SU-DHL-6 (cell line): Measurements from ENCODE around the gene GAS1.
A peak's percentile ranks its signal among the peaks of the same experiment; 100 is the strongest.

Source experiments
- H2AFZ ChIP-seq: fragments of 200-600 bp; sonication (generic); 2 replicates; pipeline ENCODE4 v1.6.1; 2014; ENCODE audit warnings: low read depth, mild to moderate bottlenecking, moderate library complexity, mixed read lengths, antibody characterized with exemption, low read length; ENCODE audit not compliant: severe bottlenecking
- H3F3A ChIP-seq: fragments of 200-600 bp; shearing (Covaris generic); 2 replicates; pipeline ENCODE4 v1.6.0; 2016; ENCODE audit warnings: antibody characterized with exemption, mild to moderate bottlenecking; ENCODE audit not compliant: insufficient read depth
- H3K27ac ChIP-seq: fragments of 200-600 bp; sonication (generic); 2 replicates; pipeline ENCODE4 v1.5.1; 2016; ENCODE audit warnings: low read depth, mild to moderate bottlenecking, low read length, moderate library complexity, mixed read lengths
- H3K27me3 ChIP-seq: fragments of 200-600 bp; sonication (generic), shearing (Covaris generic); 2 replicates; pipeline ENCODE4 v1.6.0; 2014; ENCODE audit warnings: mild to moderate bottlenecking, low read length
- H3K36me3 ChIP-seq: fragments of 200-600 bp; sonication (generic); 2 replicates; pipeline ENCODE4 v1.6.1; 2014; ENCODE audit warnings: mild to moderate bottlenecking, low read length, mixed read lengths
- H3K4me2 ChIP-seq: fragments of 300-600, 200-600 bp; shearing (Covaris generic), sonication (generic); 2 replicates; pipeline ENCODE4 v1.6.0; 2014; ENCODE audit warnings: low read length, low read depth, mild to moderate bottlenecking; ENCODE audit not compliant: poor library complexity, severe bottlenecking
- H3K4me3 ChIP-seq: fragments of 200-600 bp; sonication (generic); 2 replicates; pipeline ENCODE4 v1.5.1; 2014; ENCODE audit warnings: antibody characterized with exemption, low read length, mild to moderate bottlenecking, mixed read lengths; ENCODE audit not compliant: insufficient read depth, poor library complexity, severe bottlenecking
- H3K79me2 ChIP-seq: fragments of 200-600 bp; sonication (generic); 2 replicates; pipeline ENCODE4 v1.6.1; 2014; ENCODE audit warnings: mild to moderate bottlenecking, low read length, moderate library complexity; ENCODE audit not compliant: insufficient read depth
- H3K9ac ChIP-seq: fragments of 200-600 bp; sonication (generic); 2 replicates; pipeline ENCODE4 v1.7.0; 2014; ENCODE audit warnings: mild to moderate bottlenecking, low read length
- H3K9me2 ChIP-seq: fragments of 200-600 bp; sonication (generic); replicated peaks from 2 replicates; pipeline ENCODE4 v1.6.1; 2014; ENCODE audit warnings: low read length; ENCODE audit not compliant: insufficient read depth
- H3K9me3 ChIP-seq: fragments of 200-600 bp; sonication (generic); 2 replicates; pipeline ENCODE4 v1.6.1; 2014; ENCODE audit warnings: low read length, mixed read lengths; ENCODE audit not compliant: insufficient read depth
- H4K20me1 ChIP-seq: fragments of 200-600 bp; sonication (generic); 2 replicates; pipeline ENCODE4 v1.6.1; 2014; ENCODE audit warnings: low read depth, mild to moderate bottlenecking, antibody characterized with exemption, low read length, moderate library complexity, mixed read lengths
- CTCF ChIP-seq: fragments of 200-600 bp; sonication (generic); IDR thresholded peaks from one replicate; pipeline ENCODE4 v1.5.1; 2017; ENCODE audit warnings: antibody characterized with exemption, mild to moderate bottlenecking, low read length, moderate library complexity; ENCODE audit not compliant: insufficient read depth, poor library complexity, severe bottlenecking
- EZH2phosphoT487 ChIP-seq: fragments of 200-600 bp; sonication (generic), shearing (Covaris generic); conservative IDR thresholded peaks from 2 replicates; pipeline ENCODE4 v1.6.1; 2018; ENCODE audit warnings: mild to moderate bottlenecking, antibody characterized with exemption, low read length, moderate library complexity, mixed read lengths

GAS1 gene

DNA sequence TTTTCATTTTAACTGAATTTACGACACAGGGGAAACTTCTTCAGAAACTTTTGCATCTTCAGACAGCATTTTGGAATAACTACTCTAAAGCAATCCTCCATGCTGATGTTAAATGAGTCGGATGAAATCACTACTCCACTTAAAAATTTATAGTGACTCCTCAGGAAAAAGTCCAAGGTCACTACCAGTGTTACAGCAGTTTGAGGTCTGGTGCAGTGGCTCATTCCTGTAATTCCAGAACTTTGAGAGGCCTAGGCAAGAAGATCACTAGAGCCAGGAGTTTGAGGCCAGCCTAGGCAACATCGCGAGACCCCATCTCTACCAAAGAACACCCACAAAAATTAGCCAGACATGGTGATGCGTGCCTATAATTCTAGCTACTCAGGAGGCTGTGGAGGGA, 5.9 kb upstream of the GAS1 start:
- Histone ChIP-seq H3K9me3 (no peaks in the 10 kb centered on the region), H3K36me3 (no peaks in the 10 kb centered on the region), H4K20me1 (no peaks in the 10 kb centered on the region), H3K27me3 (no peaks in the 10 kb centered on the region), H3K9me2 (no peaks in the 10 kb centered on the region), H3K27ac (no peak overlapping the region), H3K9ac (no peak overlapping the region), H3F3A (0 out of 2 replicates have a peak, but pooled peaks cover under 1% of the 10 kb centered on the region), H3K4me3 (no peak overlapping the region), H3K79me2 (no peaks in the 10 kb centered on the region), H2AFZ (no peak overlapping the region), H3K4me2 (no peak overlapping the region)
- no peak for TF ChIP-seq EZH2phosphoT487
- TF ChIP-seq CTCF: no peak

DNA sequence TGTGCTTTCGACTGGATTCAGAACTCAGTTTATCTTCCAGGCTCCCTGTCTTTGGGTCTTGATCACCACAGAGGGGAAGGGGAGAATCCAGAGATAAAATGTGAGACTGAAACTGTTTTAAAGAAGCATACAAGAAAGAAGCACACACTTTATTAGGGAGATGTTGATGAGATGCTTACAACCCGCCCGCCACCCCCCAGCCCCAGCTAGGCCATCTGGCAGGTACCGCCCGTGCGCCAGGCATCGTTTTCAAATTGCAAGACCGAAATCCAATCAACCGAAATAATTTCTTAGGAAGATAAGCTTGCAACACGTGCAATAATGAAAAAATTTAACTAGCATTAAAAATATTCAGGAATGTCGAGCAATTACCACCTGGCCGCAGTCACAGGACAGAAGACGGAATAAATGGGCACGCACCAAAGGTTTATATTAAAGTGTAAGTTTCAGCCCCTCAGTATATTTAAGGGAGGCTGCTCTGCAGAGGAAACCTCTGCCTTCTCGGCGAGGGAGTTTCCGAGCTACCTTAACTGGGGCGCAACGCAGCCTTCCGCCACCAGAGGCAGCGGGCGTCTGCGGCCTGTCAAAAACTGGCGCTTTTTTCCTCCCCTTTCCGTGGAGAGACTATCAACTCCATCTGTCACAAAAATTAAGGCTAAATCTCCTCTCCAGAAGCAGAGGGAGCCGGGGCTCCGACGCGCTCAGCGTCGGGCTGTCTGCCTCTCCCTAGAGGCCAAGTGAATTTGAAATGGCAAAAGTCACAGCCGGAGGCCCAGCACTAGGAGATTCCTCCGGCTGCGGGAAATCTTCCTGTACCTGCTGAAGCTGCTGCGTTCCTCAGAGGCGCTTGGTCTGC, 996 bp upstream of the GAS1 start:
- Histone ChIP-seq H2AFZ (peak overlapping the region; percentile 92), H3K4me2 (peak overlapping the region; percentile 94), H4K20me1 (no peaks in the 10 kb centered on the region), H3K27me3 (no peaks in the 10 kb centered on the region), H3K36me3 (no peaks in the 10 kb centered on the region), H3K27ac (peak overlapping the region; percentile 37; the same call in 1 of the 2 replicates), H3K79me2 (no peaks in the 10 kb centered on the region), H3K9me2 (no peaks in the 10 kb centered on the region), H3F3A (0 out of 2 replicates have a peak, but pooled peaks cover 5% of the 10 kb centered on the region), H3K9me3 (no peaks in the 10 kb centered on the region), H3K4me3 (peak overlapping the region; percentile 39), H3K9ac (peak overlapping the region; percentile 38; the same call in 1 of the 2 replicates)
- TF ChIP-seq CTCF: peak; percentile 37
- TF ChIP-seq EZH2phosphoT487: no peak

- Histone ChIP-seq H2AFZ (peak overlapping the region; percentile 90), H3K27ac (no peak overlapping the region), H3K9ac (peak overlapping the region; percentile 60), H3K79me2 (no peaks in the 10 kb centered on the region), H3K9me3 (no peaks in the 10 kb centered on the region), H3K27me3 (no peaks in the 10 kb centered on the region), H3K4me2 (peak overlapping the region; percentile 94), H3F3A (0 out of 2 replicates have a peak, but pooled peaks cover 5% of the 10 kb centered on the region), H3K4me3 (peak overlapping the region; percentile 71), H3K9me2 (no peaks in the 10 kb centered on the region), H3K36me3 (no peaks in the 10 kb centered on the region), H4K20me1 (no peaks in the 10 kb centered on the region)
- no peak for TF ChIP-seq CTCF
- no peak for TF ChIP-seq EZH2phosphoT487
Measured at GRCh38 chr9:86946201-86947145, 833 bp downstream of the GAS1 start.
